Stimulated activated effector memory CD8-positive, alpha-beta T cell treated with anti-CD3 and anti-CD28 coated beads, Interleukin-12 subunit alpha, Interleukin-12 subunit beta, amount 100 ng/mL, for 72 hours (primary cell): ENCODE data around the gene ERCC1.

Experiments
- ATAC-seq: fragments of 150-1000 bp; cut with Tn5 transposase; 2 replicates; pipeline ENCODE4 v1.10.0; 2021
- DNase-seq, 2 donors: peaks; one replicate each; pipeline ENCODE4 v3.0.0; 2021 to 2022; ENCODE audit warnings: low spot score in 2 of 2
- H3K27ac Mint-ChIP-seq: one replicate; pipeline ENCODE4 v1.8.0; 2022; ENCODE audit warnings: mild to moderate bottlenecking, mixed read lengths
- H3K36me3 Mint-ChIP-seq: one replicate; pipeline ENCODE4 v1.8.0; 2022; ENCODE audit warnings: mild to moderate bottlenecking, mixed read lengths
- H3K4me1 Mint-ChIP-seq: one replicate; pipeline ENCODE4 v1.8.0; 2022; ENCODE audit warnings: mixed read lengths
- H3K4me3 Mint-ChIP-seq: one replicate; pipeline ENCODE4 v1.8.0; 2022; ENCODE audit warnings: mild to moderate bottlenecking, mixed read lengths
- H3K9me3 Mint-ChIP-seq: one replicate; pipeline ENCODE4 v1.8.0; 2022; ENCODE audit warnings: mixed read lengths

ERCC1 gene

GRCh38 chr19:45464274-45464673 lies 40.6 kb upstream of the ERCC1 start:
- DNase-seq (no peak), ATAC-seq (no peak)
- Mint-ChIP-seq H3K4me1 (peaks cover 18% of the 10 kb centered on the region), H3K36me3 (peaks cover 24% of the 10 kb centered on the region), H3K9me3 (no peaks in the 10 kb centered on the region), H3K4me3 (no peak overlapping the region), H3K27ac (no peak overlapping the region)

- Mint-ChIP-seq H3K27ac (no peak overlapping the region), H3K4me3 (no peak overlapping the region), H3K36me3 (peaks cover 13% of the 10 kb centered on the region), H3K9me3 (no peaks in the 10 kb centered on the region), H3K4me1 (peaks cover 13% of the 10 kb centered on the region)
- ATAC-seq (no peak), DNase-seq (no peak)
These were observed 39.5 kb upstream of the ERCC1 start for GRCh38 chr19:45463241-45463640.

GRCh38 chr19:45462174-45462573 lies 38.5 kb upstream of the ERCC1 start:
- DNase-seq, result no peak
- Mint-ChIP-seq H3K4me3 (no peak overlapping the region), H3K4me1 (peaks cover 10% of the 10 kb centered on the region), H3K27ac (no peak overlapping the region), H3K36me3 (peaks cover 3% of the 10 kb centered on the region), H3K9me3 (no peaks in the 10 kb centered on the region)
- no peak for ATAC-seq

GRCh38 chr19:45460807-45461347 lies 37.2 kb upstream of the ERCC1 start:
- no peaks in the 10 kb centered on the region for H3K9me3 Mint-ChIP-seq
- no peaks in the 10 kb centered on the region for H3K36me3 Mint-ChIP-seq
- H3K4me1 Mint-ChIP-seq, result peaks cover 15% of the 10 kb centered on the region
- peak overlapping the region; percentile 53 for H3K27ac Mint-ChIP-seq
- H3K4me3 Mint-ChIP-seq, result no peak overlapping the region
- DNase-seq (no peak), ATAC-seq (no peak)

GRCh38 chr19:45457776-45458175 lies 34.1 kb upstream of the ERCC1 start:
- Mint-ChIP-seq H3K27ac (no peak overlapping the region), H3K4me3 (no peak overlapping the region), H3K4me1 (peaks cover 33% of the 10 kb centered on the region), H3K9me3 (no peaks in the 10 kb centered on the region), H3K36me3 (no peaks in the 10 kb centered on the region)
- ATAC-seq (no peak), DNase-seq (no peak)

- peak overlapping the region; percentile 72 for H3K4me3 Mint-ChIP-seq
- DNase-seq (no peak), ATAC-seq (no peak)
- H3K9me3 Mint-ChIP-seq, result no peaks in the 10 kb centered on the region
- H3K4me1 Mint-ChIP-seq, result peaks cover 43% of the 10 kb centered on the region
- H3K27ac Mint-ChIP-seq, result peak overlapping the region; percentile 98
- peaks cover 3% of the 10 kb centered on the region for H3K36me3 Mint-ChIP-seq
These were observed 32.7 kb upstream of the ERCC1 start for GRCh38 chr19:45456500-45456815.

- H3K4me3 Mint-ChIP-seq, result peak overlapping the region; percentile 72
- H3K4me1 Mint-ChIP-seq, result peaks cover 49% of the 10 kb centered on the region
- DNase-seq, result peak; percentile 57 to 74
- peak overlapping the region; percentile 98 for H3K27ac Mint-ChIP-seq
- H3K36me3 Mint-ChIP-seq, result peaks cover 9% of the 10 kb centered on the region
- peak; percentile 89 for ATAC-seq
- no peaks in the 10 kb centered on the region for H3K9me3 Mint-ChIP-seq
These were observed 32.2 kb upstream of the ERCC1 start for GRCh38 chr19:45455707-45456499.

- Mint-ChIP-seq H3K4me1 (peaks cover 72% of the 10 kb centered on the region), H3K9me3 (no peaks in the 10 kb centered on the region), H3K27ac (peak overlapping the region; percentile 99), H3K4me3 (peak overlapping the region; percentile 87), H3K36me3 (peaks cover 32% of the 10 kb centered on the region)
- DNase-seq (no peak), ATAC-seq (no peak)
These were observed 28.2 kb upstream of the ERCC1 start for GRCh38 chr19:45451850-45452387.

GRCh38 chr19:45451131-45451849 lies 27.6 kb upstream of the ERCC1 start:
- ATAC-seq, result peak; percentile 68
- H3K9me3 Mint-ChIP-seq, result no peaks in the 10 kb centered on the region

GRCh38 chr19:45450012-45450333 lies 26.3 kb upstream of the ERCC1 start:
- ATAC-seq, result peak; percentile 35
- Mint-ChIP-seq H3K36me3 (peaks cover 39% of the 10 kb centered on the region), H3K9me3 (no peaks in the 10 kb centered on the region), H3K27ac (peak overlapping the region; percentile 99), H3K4me1 (peaks cover 71% of the 10 kb centered on the region), H3K4me3 (peak overlapping the region; percentile 87)
- no peak for DNase-seq

More at GRCh38 chr19:45451131-45451849, 27.6 kb upstream of the ERCC1 start:
- DNase-seq, result peak; percentile 28 to 84
- peak overlapping the region; percentile 87 for H3K4me3 Mint-ChIP-seq
- peaks cover 37% of the 10 kb centered on the region for H3K36me3 Mint-ChIP-seq
- peak overlapping the region; percentile 99 for H3K27ac Mint-ChIP-seq
- H3K4me1 Mint-ChIP-seq, result peaks cover 71% of the 10 kb centered on the region

- H3K9me3 Mint-ChIP-seq, result no peaks in the 10 kb centered on the region
- H3K4me3 Mint-ChIP-seq, result peak overlapping the region; percentile 87
- H3K4me1 Mint-ChIP-seq, result peaks cover 76% of the 10 kb centered on the region
- ATAC-seq (no peak), DNase-seq (no peak)
- H3K36me3 Mint-ChIP-seq, result peaks cover 41% of the 10 kb centered on the region
- peak overlapping the region; percentile 99 for H3K27ac Mint-ChIP-seq
These were observed 25.2 kb upstream of the ERCC1 start for GRCh38 chr19:45448887-45449299.

- DNase-seq, result no peak
- peak overlapping the region; percentile 99 for H3K27ac Mint-ChIP-seq
- H3K4me3 Mint-ChIP-seq, result peak overlapping the region; percentile 87
- no peaks in the 10 kb centered on the region for H3K9me3 Mint-ChIP-seq
- H3K36me3 Mint-ChIP-seq, result peaks cover 46% of the 10 kb centered on the region
- peaks cover 78% of the 10 kb centered on the region for H3K4me1 Mint-ChIP-seq
- ATAC-seq, result no peak
These were observed 24.7 kb upstream of the ERCC1 start for GRCh38 chr19:45448425-45448756.

- Mint-ChIP-seq H3K4me1 (peaks cover 84% of the 10 kb centered on the region), H3K27ac (peak overlapping the region; percentile 99), H3K9me3 (no peaks in the 10 kb centered on the region), H3K36me3 (peaks cover 52% of the 10 kb centered on the region), H3K4me3 (no peak overlapping the region)
- ATAC-seq (no peak), DNase-seq (no peak)
These were observed 23.2 kb upstream of the ERCC1 start for GRCh38 chr19:45446944-45447343.

GRCh38 chr19:45446295-45446694 lies 22.6 kb upstream of the ERCC1 start:
- Mint-ChIP-seq H3K9me3 (no peaks in the 10 kb centered on the region), H3K36me3 (peaks cover 47% of the 10 kb centered on the region)

GRCh38 chr19:45445139-45445538 lies 21.4 kb upstream of the ERCC1 start:
- peaks cover 35% of the 10 kb centered on the region for H3K36me3 Mint-ChIP-seq
- peak overlapping the region; percentile 90 for H3K4me3 Mint-ChIP-seq
- peak overlapping the region; percentile 98 for H3K27ac Mint-ChIP-seq
- DNase-seq (no peak), ATAC-seq (no peak)
- H3K9me3 Mint-ChIP-seq, result no peaks in the 10 kb centered on the region
- peaks cover 81% of the 10 kb centered on the region for H3K4me1 Mint-ChIP-seq

More at GRCh38 chr19:45446295-45446694, 22.6 kb upstream of the ERCC1 start:
- Mint-ChIP-seq H3K4me3 (no peak overlapping the region), H3K27ac (peak overlapping the region; percentile 26), H3K4me1 (peaks cover 79% of the 10 kb centered on the region)
- DNase-seq (peak in 1 of 2 donors; percentile 52), ATAC-seq (no peak)
